ENCODE results near the gene SMIM20.

- TF ChIP-seq CTCF (conservative IDR thresholded peaks at IDR 0.05 in 1 of 2, IDR thresholded peaks at IDR 0.05 in 1 of 2; ENCODE audit: extremely low read depth in 1 of 2, insufficient read depth in 1 of 2, low read depth in 1 of 2, low read length in 2 of 2): no peak
- no peak for TF ChIP-seq EZH2 (IDR thresholded peaks at IDR 0.05; ENCODE audit: borderline replicate concordance, low read length)
These were observed 42.2 kb downstream of the SMIM20 start for GRCh38 chr4:25956260-25956659.
